ENCODE measurements around the gene MICAL2.

MICAL2 gene

GRCh38 chr11:12209096-12209495, 98.7 kb downstream of the MICAL2 start:
- no peak for DNase-seq (ENCODE audit: low spot score)

DNA sequence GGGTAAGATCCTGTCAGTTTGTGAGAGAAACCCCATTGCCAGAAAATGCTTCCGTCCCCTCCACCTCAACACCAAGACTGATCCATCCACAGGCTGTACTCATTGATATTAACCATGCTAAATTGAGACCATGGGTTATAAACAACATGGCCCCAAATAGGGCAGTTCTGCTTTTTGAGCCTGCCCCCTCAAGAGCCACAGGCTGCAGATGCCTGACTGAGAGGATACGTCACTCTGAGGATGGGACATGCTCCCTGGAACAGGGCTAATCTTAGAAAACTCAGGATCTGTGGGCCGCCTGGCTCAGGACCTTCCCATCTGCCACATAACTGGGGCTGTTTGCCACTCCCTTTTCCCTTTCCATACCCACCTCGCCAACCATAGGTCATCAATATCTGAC, 99.8 kb downstream of the MICAL2 start:
- no peak for DNase-seq (ENCODE audit: low spot score)

GRCh38 chr11:12211331-12212065, 101.1 kb downstream of the MICAL2 start:
- no peak for DNase-seq (ENCODE audit: low spot score)

- no peak for DNase-seq (ENCODE audit: low spot score)
Observed at GRCh38 chr11:12212174-12212820, 101.9 kb downstream of the MICAL2 start.

DNA sequence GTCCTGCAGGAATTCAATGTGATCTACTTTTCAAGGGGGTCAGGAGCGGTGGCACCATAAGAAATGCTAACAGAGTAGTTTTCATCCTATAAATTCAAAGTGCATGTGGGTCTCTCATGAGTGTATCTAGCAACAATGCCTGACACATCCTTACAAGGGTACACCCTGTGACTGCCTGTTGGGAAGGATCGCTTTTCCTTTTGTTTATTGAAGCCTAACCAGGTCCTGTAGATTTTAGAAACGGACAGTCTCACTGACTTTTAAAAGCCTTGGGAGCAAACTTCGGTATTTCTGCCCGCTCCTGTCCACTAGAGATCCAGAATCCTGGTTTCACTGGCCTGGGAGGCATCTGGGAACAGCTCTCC, 102.4 kb downstream of the MICAL2 start:
- no peak for DNase-seq (ENCODE audit: low spot score)

GRCh38 chr11:12213883-12214282, 103.5 kb downstream of the MICAL2 start:
- DNase-seq (ENCODE audit: low spot score): no peak

- DNase-seq (ENCODE audit: low spot score): no peak
Observed at GRCh38 chr11:12214751-12215150, 104.4 kb downstream of the MICAL2 start.

GRCh38 chr11:12215181-12215593, 104.8 kb downstream of the MICAL2 start:
- DNase-seq (ENCODE audit: low spot score): no peak

DNA sequence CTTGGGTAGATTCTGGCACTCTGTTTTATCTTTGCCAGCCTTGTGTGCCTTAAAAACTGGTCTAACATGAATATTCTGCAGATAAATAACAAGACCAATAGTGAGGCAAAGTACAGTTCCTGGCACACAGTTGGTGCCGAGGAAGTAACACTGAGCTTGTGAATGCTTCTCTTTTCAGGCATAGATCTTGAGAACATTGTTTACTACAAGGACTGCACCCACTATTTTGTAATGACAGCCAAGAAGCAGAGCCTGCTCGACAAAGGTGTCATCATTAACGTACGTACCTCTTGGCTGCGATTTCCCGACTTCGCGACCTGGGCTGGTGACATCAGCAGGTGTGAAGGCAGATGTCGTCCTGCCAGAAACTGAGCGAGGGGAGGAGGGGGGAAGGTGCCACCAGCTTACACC, 105.7 kb downstream of the MICAL2 start:
- no peak for DNase-seq (ENCODE audit: low spot score)

DNA sequence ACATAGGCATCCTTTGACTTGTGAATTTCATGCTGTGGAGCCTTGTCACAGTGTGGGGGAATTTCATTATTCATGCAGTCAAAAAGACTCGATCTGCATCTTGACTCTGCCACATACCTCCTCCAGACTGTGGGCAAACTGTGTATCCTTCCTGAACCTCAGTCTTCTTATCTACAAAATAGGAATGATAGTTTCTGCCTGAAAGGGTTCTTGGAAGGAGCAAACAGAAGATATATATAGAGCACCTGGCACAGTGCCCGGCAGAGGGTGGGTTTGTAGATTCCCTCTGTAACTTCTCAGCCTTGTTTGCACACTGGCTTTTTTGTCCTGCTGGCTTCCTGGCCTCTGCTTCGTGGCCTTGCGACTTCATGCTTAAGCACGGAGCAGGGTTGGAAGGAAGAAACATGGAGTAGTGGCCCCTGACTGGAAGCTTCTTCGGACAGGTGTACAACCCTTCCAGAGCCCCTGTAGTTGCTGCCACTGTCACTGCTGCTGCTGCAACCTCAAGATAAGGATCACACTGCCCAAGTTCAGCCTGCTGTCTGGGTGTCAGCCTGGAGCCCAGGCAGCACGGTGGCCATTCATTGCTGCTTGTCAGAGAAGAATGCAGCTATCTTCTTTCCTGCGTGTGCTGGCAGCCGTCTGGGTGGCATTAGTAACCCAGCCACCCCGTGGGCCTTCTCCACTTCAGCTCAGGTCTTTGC, 106.4 kb downstream of the MICAL2 start:
- no peak for DNase-seq (ENCODE audit: low spot score)

DNA sequence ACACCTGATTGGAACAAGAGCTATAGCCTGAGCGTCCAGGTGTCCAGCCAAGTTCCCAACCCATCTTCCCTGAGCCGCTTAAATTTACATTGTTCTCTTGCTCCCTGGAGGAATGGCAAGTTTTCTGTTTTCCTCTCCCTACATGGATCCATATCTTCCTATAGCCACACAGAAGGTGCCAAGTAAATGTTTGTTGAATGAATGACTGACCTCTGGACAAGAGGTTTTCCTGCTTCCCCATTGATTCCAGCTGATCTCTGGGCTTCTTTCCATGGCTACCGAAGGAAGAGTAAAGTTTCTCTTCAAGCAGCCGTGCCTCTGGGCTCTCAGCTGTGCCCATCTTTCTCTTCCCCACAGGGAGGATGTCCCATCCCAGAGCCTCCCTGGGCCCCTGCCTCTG, 107.5 kb downstream of the MICAL2 start:
- DNase-seq (ENCODE audit: low spot score): no peak

- DNase-seq (ENCODE audit: low spot score): no peak
Observed at GRCh38 chr11:12218909-12219308, 108.5 kb downstream of the MICAL2 start.

DNA sequence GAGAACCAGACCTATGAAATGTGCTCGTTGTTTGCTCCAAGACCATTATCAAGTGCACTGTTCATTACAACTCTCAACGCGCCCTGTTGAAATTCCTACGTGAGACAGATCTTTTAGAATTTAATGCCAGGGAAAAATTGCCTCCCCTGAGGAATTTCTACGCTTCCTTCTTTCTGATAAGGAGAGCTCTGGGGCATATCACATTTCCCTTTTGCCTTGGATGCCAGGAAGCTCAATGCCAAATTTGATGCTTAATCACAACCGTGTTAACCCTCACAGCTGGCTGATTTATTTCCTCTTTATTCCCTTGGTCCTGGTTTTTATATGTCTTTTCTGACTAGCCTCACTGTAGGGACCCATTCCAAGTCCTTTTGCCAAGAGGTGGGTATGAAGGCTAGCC, 109.4 kb downstream of the MICAL2 start:
- no peak for DNase-seq (ENCODE audit: low spot score)

GRCh38 chr11:12220305-12220704, 109.9 kb downstream of the MICAL2 start:
- DNase-seq (ENCODE audit: low spot score): no peak

- no peak for DNase-seq (ENCODE audit: low spot score)
Observed at GRCh38 chr11:12221051-12221535, 110.7 kb downstream of the MICAL2 start.

- no peak for DNase-seq (ENCODE audit: low spot score)
Observed at GRCh38 chr11:12222055-12222792, 111.8 kb downstream of the MICAL2 start.

DNA sequence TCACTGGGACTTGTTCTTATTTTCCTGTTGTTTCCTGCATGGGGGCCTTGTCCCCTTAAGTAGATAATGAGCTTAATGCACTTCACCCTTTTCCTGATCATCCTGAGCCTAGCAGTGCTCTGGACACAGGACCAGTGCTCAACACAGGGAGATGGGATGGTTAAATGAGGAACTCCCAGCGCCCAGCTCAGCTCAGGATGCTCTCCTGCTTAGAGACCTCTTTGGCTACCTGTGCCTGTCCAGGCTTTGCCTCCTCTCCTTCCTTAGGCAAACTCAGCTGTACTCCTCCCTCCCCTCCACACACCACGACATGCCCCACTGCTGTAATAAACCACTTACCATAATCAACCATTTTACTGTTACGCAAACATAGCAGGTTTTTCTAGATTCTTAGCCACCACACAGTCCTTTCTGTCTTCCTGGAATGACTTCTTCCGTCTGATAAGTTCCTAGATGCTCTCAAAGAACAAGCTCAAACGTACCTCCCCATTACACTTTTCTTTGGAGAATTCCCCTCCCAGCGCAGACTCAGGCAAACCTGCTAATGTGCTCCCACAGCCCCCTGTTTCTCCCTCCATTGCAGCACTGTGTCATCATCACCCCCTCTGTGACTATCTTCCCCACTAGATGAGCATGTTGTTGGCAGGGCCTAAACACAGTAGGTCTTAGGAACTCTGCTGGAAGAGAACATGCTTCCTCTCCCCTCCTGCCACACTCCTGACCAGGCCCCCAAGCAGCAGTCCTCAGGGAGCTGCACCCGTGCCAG, 113.6 kb downstream of the MICAL2 start:
- DNase-seq (ENCODE audit: low spot score): no peak

DNA sequence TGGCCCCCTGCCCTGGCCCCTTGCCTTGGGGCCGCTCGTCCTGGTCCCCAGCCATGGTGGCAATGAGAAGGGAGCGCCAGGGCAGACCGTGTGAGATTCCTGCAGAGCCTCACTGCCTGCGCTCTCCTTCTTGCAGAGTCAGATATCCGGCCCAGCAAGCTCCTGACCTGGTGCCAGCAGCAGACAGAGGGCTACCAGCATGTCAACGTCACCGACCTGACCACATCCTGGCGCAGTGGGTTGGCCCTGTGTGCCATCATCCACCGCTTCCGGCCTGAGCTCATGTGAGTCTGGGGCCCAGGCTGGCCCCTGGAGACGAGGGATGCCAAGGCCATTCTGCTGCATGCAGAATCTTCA, 114.1 kb downstream of the MICAL2 start:
- no peak for DNase-seq (ENCODE audit: low spot score)

GRCh38 chr11:12225046-12225739, 114.8 kb downstream of the MICAL2 start:
- DNase-seq (ENCODE audit: low spot score): no peak

DNA sequence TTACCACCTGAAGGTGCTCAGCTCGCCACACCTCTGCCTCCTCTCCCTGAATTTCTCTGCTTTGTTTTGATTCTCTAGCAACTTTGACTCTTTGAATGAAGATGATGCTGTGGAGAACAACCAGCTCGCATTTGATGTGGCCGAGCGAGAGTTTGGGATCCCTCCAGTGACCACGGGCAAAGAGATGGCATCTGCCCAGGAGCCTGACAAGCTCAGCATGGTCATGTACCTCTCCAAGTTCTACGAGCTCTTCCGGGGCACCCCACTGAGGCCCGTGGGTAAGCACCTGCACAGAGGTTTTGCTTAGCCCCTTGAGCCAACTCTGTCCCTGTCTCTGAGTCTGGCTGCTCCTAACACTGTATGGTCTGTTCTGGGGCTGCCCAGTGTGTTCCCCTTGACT, 115.7 kb downstream of the MICAL2 start:
- no peak for DNase-seq (ENCODE audit: low spot score)
